K562 (cell line): ENCODE results near the gene MFAP2. TPM values are rescaled to one million over a fixed set of nuclear protein-coding genes. Genes with fewer than 3 reads are reported as not detected.
A peak's percentile ranks its signal among the peaks of the same experiment; 100 is the strongest.

Experiments
- ATAC-seq: fragments of 200-7000 bp; cut with Tn5 transposase; 3 replicates; pipeline ENCODE4 v1.9.1; 2020; ENCODE audit warnings: moderate library complexity
- BruUV-seq: library from RNA; stranded (reverse); fragments of 400-500 nt; replicated peaks from 2 replicates; lab custom pipeline; 2021; lab: Mats Ljungman, UMichigan
- CTCF ChIA-PET: fragments of 300-600 bp; formaldehyde crosslinking; extraction: SDS; loops from one replicate; lab custom pipeline; 2021; ENCODE audit warnings: low intra/inter-chr PET ratio; lab: Yijun Ruan, JAX
- POLR2A ChIA-PET: fragments of 300-600, 350-650 bp; sonication (Branson Sonifier 250); formaldehyde crosslinking; extraction: SDS; loops from one replicate; lab custom pipeline; 2021; ENCODE audit warnings: antibody characterized with exemption, inconsistent platforms; lab: Yijun Ruan, JAX
- DNase-seq, 4 experiments: peaks; one replicate each; pipeline versions ENCODE4 v3.0.0 to v3.0.0-alpha.2; 2011 to 2018; ENCODE audit warnings: low spot score in 3 of 4, mixed read lengths in 3 of 4; ENCODE audit errors: extremely low read depth in 1 of 4
- FAIRE-seq: peaks from 2 replicates; lab custom pipeline; 2011; peaks lifted over from hg19 to GRCh38; lab: Jason Lieb, UNC
- H2AFZ ChIP-seq: 2 replicates; pipeline ENCODE4 v1.6.0; 2011; ENCODE audit warnings: low read depth, low read length, control low read depth, inconsistent platforms
- H3K27ac ChIP-seq: fragments of 200-600 bp; 3 replicates; pipeline ENCODE4 v1.8.0; 2011; ENCODE audit warnings: low read depth, mild to moderate bottlenecking, control low read depth, inconsistent platforms, low read length, moderate library complexity, mixed read lengths; ENCODE audit errors: extremely low read depth
- H3K27me3 ChIP-seq, 2 experiments: fragments of 300-600 bp in 1 of 2; 2 replicates in 1 of 2; 3 replicates in 1 of 2; pipeline versions ENCODE4 v1.6.0 to v1.8.0; 2011; ENCODE audit warnings: inconsistent platforms in 2 of 2, low read length in 2 of 2, mild to moderate bottlenecking in 1 of 2, mixed read lengths in 1 of 2, moderate library complexity in 1 of 2; ENCODE audit not compliant: control insufficient read depth in 2 of 2, insufficient read depth in 2 of 2
- H3K36me3 ChIP-seq: fragments of 300-600 bp; 3 replicates; pipeline ENCODE4 v1.8.0; 2011; ENCODE audit warnings: mild to moderate bottlenecking, low read length, inconsistent platforms; ENCODE audit not compliant: control insufficient read depth, insufficient read depth
- H3K4me1 ChIP-seq, 2 experiments: fragments of 200-600 bp in 1 of 2; replicated peaks in 1 of 2; 2 replicates in 1 of 2; 3 replicates in 1 of 2; pipeline versions ENCODE4 v1.5.1 to v1.8.0; 2011; ENCODE audit warnings: inconsistent platforms in 2 of 2, low read length in 2 of 2, mild to moderate bottlenecking in 1 of 2, mixed read lengths in 1 of 2, moderate library complexity in 1 of 2; ENCODE audit not compliant: control insufficient read depth in 2 of 2, insufficient read depth in 2 of 2
- H3K4me2 ChIP-seq: 2 replicates; pipeline ENCODE4 v1.6.1; 2011; ENCODE audit warnings: low read length, control low read depth, inconsistent platforms, mixed read lengths; ENCODE audit not compliant: insufficient read depth
- H3K4me3 ChIP-seq: fragments of 200-600 bp; sonication (generic), shearing (Covaris generic); 2 replicates; pipeline ENCODE4 v1.5.1; 2016; ENCODE audit warnings: control low read depth, inconsistent platforms
- H3K79me2 ChIP-seq: fragments of 200-600 bp; 3 replicates; pipeline ENCODE4 v1.8.0; 2011; ENCODE audit warnings: low read length, inconsistent platforms; ENCODE audit not compliant: control insufficient read depth, insufficient read depth
- H3K9ac ChIP-seq, 2 experiments: 2 replicates each; pipeline versions ENCODE4 v1.6.0 to v1.6.1; 2011; ENCODE audit warnings: low read depth in 2 of 2, low read length in 2 of 2, control low read depth in 1 of 2, inconsistent platforms in 1 of 2, mild to moderate bottlenecking in 1 of 2, mixed read lengths in 1 of 2; ENCODE audit not compliant: insufficient read depth in 1 of 2
- H3K9me1 ChIP-seq: one replicate; pipeline ENCODE4 v1.6.0; 2011; ENCODE audit warnings: inconsistent platforms, mild to moderate bottlenecking, low read length, moderate library complexity; ENCODE audit not compliant: control insufficient read depth, insufficient read depth
- H3K9me3 ChIP-seq: replicated peaks from 2 replicates; pipeline ENCODE4 v1.5.1; 2011; ENCODE audit warnings: low read depth, low read length, inconsistent platforms; ENCODE audit not compliant: control insufficient read depth, insufficient read depth
- H4K20me1 ChIP-seq: replicated peaks from 2 replicates; pipeline ENCODE4 v1.6.1; 2011; ENCODE audit warnings: low read length, inconsistent platforms, mixed read lengths; ENCODE audit not compliant: control insufficient read depth, insufficient read depth
- E2F1 ChIP-seq: sonication (generic); formaldehyde crosslinking; IDR thresholded peaks from 2 replicates; pipeline ENCODE4 v1.8.1; 2023; ENCODE audit warnings: mild to moderate bottlenecking, missing genetic modification reagents, moderate library complexity
- HLTF ChIP-seq: fragments of 450-650 bp; IDR thresholded peaks from 2 replicates; pipeline ENCODE4 v1.6.1; 2016
- LARP7 ChIP-seq: fragments of 450-650 bp; IDR thresholded peaks from 2 replicates; pipeline ENCODE4 v1.6.1; 2016
- PCBP1 ChIP-seq: fragments of 200-400 bp; formaldehyde crosslinking; IDR thresholded peaks from 2 replicates; pipeline ENCODE4 v1.6.1; 2018; ENCODE audit warnings: mild to moderate bottlenecking, low read depth, low read length; ENCODE audit not compliant: poor library complexity, severe bottlenecking
- RBM17 ChIP-seq: fragments of 200-400 bp; formaldehyde crosslinking; IDR thresholded peaks from 2 replicates; pipeline ENCODE4 v1.6.1; 2017; ENCODE audit warnings: low read depth, mild to moderate bottlenecking, low read length, borderline replicate concordance
- RCOR1 ChIP-seq, 2 experiments: IDR thresholded peaks; 2 replicates each; pipeline ENCODE4 v1.6.1; 2012; ENCODE audit warnings: low read depth in 2 of 2, low read length in 2 of 2, borderline replicate concordance in 1 of 2, improper control_type of control experiment in 1 of 2
- SAFB2 ChIP-seq: fragments of 200-400 bp; formaldehyde crosslinking; IDR thresholded peaks from 2 replicates; pipeline ENCODE4 v1.6.1; 2018; ENCODE audit warnings: borderline replicate concordance, low read length, low read depth, moderate library complexity; ENCODE audit not compliant: severe bottlenecking
- SIN3A ChIP-seq, 2 experiments: fragments of 150-350 bp in 1 of 2; IDR thresholded peaks; 2 replicates each; pipeline ENCODE4 v1.6.1; 2011 to 2016; ENCODE audit warnings: borderline replicate concordance in 2 of 2, low read depth in 2 of 2, low read length in 2 of 2, mild to moderate bottlenecking in 2 of 2, moderate library complexity in 2 of 2; ENCODE audit not compliant: control insufficient read depth in 1 of 2
- SRSF9 ChIP-seq: fragments of 200-400 bp; formaldehyde crosslinking; IDR thresholded peaks from 2 replicates; pipeline ENCODE4 v1.6.1; 2017; ENCODE audit warnings: low read depth, low read length, borderline replicate concordance
- ZNF449 ChIP-seq: fragments of 250-450 bp; sonication (Bioruptor Pico); IDR thresholded peaks from 2 replicates; pipeline ENCODE4 v1.8.0; 2022; ENCODE audit warnings: moderate library complexity, mild to moderate bottlenecking, inconsistent platforms
- WGBS: fragments of 100-300 bp; shearing (Covaris generic); methylation state at CpG from one replicate; pipeline ENCODE4 v1.1.6; 2016; ENCODE audit warnings: low coverage, mixed read lengths; ENCODE audit not compliant: insufficient coverage; ENCODE audit errors: missing lambda C conversion rate; 5-methylcytosine and 5-hydroxymethylcytosine counted together
- in situ Hi-C: fragments of 300-500 bp; cut with MboI; formaldehyde crosslinking; loops from 4 replicates; pipeline ENCODE4 v1.15.0; 2018; ENCODE audit warnings: inconsistent platforms, mixed read lengths
- intact Hi-C: fragments of 100-400 bp; cut with micrococcal nuclease; formaldehyde crosslinking; loops from 2 replicates; pipeline ENCODE4 v1.14.2; 2022
- polyA plus RNA-seq, 8 experiments: library from polyadenylated mRNA; depleted of rRNA in 4 of 8; stranded (reverse) in 5 of 8; unstranded in 3 of 8; fragments of >200 nt; fragmentation: Nextera tagmentation in 2 of 8; fragmentation: Illumina TruSeq in 1 of 8; extraction: Ambion mirVana in 2 of 8; extraction: Trizol in 1 of 8; gene quantifications; 2 replicates each; pipeline versions ENCODE4 v1.2.1 to v1.2.3, GENCODE V29; 2011 to 2014; ENCODE audit warnings: inconsistent platforms in 1 of 8, missing spikeins in 1 of 8
- total RNA-seq, 7 experiments: library from RNA; depleted of rRNA in 6 of 7; stranded (reverse); fragments of >200 nt in 6 of 7; fragmentation: Illumina TruSeq in 2 of 7; extraction: Trizol in 2 of 7; gene quantifications; 2 replicates each; pipeline versions ENCODE4 v1.2.1 to v1.2.3, GENCODE V29; 2011 to 2021; ENCODE audit warnings: low replicate concordance in 1 of 7

The MFAP2 gene
- total and polyA plus RNA-seq, 9 of the 15 experiments (the other 6 are each of a cell fraction or from before 2014, with no cell fraction given) = not detected

GRCh38 chr1:16988210-16988609 is 7.8 kb upstream of the MFAP2 start:
- ATAC-seq (no peak), DNase-seq (no peak), FAIRE-seq (no peak)
- peaks cover 0 to 22% of the 10 kb centered on the region in 2 experiments; a peak in 1 of 5 replicates for H3K4me1 ChIP-seq
- H3K4me2 ChIP-seq = no peak overlapping the region
- H3K79me2 ChIP-seq = no peaks in the 10 kb centered on the region
- TF ChIP-seq RBM17 (no peak), LARP7 (no peak), SRSF9 (no peak), SAFB2 (no peak), E2F1 (CRISPR knock-in tag) (no peak), PCBP1 (no peak), SIN3A (IDR thresholded peaks at IDR 0.05; ENCODE audit: borderline replicate concordance in 2 of 2, control insufficient read depth in 1 of 2, low read depth in 2 of 2, low read length in 2 of 2) (no peak), RCOR1 (IDR thresholded peaks at IDR 0.05; ENCODE audit: borderline replicate concordance in 1 of 2, low read depth in 2 of 2, low read length in 2 of 2) (no peak), HLTF (no peak), ZNF449 (CRISPR knock-in tag) (no peak)
- peaks cover 4% of the 10 kb centered on the region for H3K9me1 ChIP-seq
- no peaks in the 10 kb centered on the region for H3K9me3 ChIP-seq
- ChIA-PET POLR2A (interaction anchor here (0.5 kb wide), 1 partner anchor 21 kb away, joined by 3 read pairs; no protein-coding TSS in a partner anchor), CTCF (no interaction called here)
- no peak overlapping the region for H3K27ac ChIP-seq
- no peaks in the 10 kb centered on the region for H3K27me3 ChIP-seq
- H3K36me3 ChIP-seq = peaks cover 13% of the 10 kb centered on the region; the same call in 1 of the 3 replicates
- intact Hi-C loops = no loop called here
- H3K9ac ChIP-seq = peak overlapping the region in 1 of 2 experiments; percentile 51; a peak in 1 of 4 replicates
- 84% methylated on average over 13 of the region's 13 CpGs for WGBS
- no peak overlapping the region for H3K4me3 ChIP-seq
- H2AFZ ChIP-seq = no peak overlapping the region
- in situ Hi-C loops = no loop called here
- H4K20me1 ChIP-seq = no peaks in the 10 kb centered on the region; the same call in 1 of the 2 replicates
- no TSS peak for BruUV-seq
